NCI-H2196 treated with DMSO at 0.1 percent for 48 hours (cell line): Measurements from ENCODE around the gene TIGIT.

Experiments used
- DNase-seq: peaks from one replicate; lab custom pipeline; 2025; ENCODE audit not compliant: unreplicated experiment; lab: John Stamatoyannopoulos, UW

Gene TIGIT

GRCh38 chr3:114351123-114351821 is 57.4 kb downstream of the TIGIT start:
- no peak for DNase-seq

DNA sequence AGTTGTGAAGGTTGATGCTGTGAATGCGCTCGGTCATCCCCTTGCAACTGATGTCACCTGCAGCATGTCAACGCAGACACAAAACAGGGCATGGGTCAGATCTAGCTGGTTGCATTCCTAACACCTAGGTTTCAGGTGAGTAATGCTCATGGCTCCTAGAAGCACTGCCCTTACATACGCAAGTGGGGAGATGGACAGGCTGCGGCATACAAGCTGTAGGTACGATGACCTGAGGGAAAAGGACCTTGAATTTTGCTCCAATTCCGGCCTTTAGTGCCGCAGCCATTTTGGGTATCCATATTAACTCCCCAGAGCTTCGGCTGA is 58.0 kb downstream of the TIGIT start:
- no peak for DNase-seq

DNA sequence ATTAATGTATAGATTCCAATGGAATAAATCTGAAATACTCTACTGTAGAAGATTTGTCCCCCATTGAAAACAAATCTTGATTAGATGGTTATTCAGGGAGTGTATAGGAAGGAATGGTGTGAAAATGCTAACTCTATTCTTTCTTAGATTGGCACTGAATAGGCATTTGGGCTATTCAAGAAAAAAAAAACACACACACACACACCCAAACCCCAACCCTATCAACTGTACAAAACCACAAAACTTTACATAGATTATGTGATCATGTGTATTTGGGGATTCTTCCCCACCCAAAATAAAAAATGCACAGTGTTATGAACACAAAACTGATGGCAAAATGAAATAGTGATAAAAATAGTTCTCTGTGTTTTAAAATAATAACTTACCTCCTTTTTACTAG is 61.8 kb downstream of the TIGIT start:
- no peak for DNase-seq

DNA sequence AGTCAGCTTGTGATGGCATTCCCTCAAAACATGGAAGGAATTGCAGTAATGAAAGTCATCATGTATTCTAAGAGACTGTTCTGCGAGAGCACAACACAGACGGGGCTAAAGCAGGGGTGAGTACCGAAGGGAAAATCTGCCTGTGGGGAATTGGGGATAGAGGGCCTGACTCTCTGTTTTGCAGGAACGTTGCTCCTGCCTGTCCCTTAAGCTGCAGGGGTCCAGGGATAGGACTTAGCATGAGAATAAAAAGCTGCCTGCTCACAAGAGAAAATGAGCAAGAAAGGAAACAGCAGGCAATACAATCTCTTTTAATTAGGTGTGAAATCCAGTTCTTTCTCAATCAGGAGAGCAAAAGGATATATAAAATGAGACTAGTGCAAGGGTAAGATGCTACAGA is 62.2 kb downstream of the TIGIT start:
- DNase-seq, result no peak

DNA sequence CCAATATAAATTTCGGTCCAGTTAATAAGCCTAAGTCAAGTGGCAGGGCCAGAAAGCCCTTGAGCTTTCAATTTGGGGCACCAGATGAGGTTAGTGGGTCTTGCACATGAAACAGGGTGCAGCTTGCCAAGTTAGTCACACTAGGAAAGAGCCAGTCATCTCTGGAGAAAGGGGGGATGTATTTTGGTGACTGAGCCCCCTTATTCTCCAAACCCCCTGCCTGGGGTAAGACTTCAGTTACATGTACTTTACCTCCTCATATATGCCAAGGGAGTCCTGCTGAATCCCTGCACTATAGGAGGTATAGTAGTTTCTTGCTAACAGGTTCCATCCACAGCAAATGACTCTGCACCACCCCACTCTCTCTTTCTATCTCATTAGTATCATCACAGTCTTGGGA is 62.7 kb downstream of the TIGIT start:
- no peak for DNase-seq
